Measurements from ENCODE around the gene MED26.

- no peak for TF ChIP-seq POLR2A (IDR thresholded peaks at IDR 0.05)
- TF ChIP-seq CTCF (IDR thresholded peaks at IDR 0.05): no peak
Measured at GRCh38 chr19:16548956-16549355, 79.0 kb downstream of the MED26 start.
